RCC 7860 (cell line): ENCODE measurements around the gene MRPS11.
"Not testable (repeated sequence)": the region's sequence is repeated elsewhere in the genome, so short reads cannot be mapped to it uniquely, and the experiment has no call there.

Experiments used
- DNase-seq: peaks from one replicate; pipeline ENCODE4 v3.0.0-alpha.2; 2015; ENCODE audit warnings: low spot score
- FAIRE-seq: peaks from 2 replicates; lab custom pipeline; 2012; peaks lifted over from hg19 to GRCh38; lab: Jason Lieb, UNC

Gene MRPS11

DNA sequence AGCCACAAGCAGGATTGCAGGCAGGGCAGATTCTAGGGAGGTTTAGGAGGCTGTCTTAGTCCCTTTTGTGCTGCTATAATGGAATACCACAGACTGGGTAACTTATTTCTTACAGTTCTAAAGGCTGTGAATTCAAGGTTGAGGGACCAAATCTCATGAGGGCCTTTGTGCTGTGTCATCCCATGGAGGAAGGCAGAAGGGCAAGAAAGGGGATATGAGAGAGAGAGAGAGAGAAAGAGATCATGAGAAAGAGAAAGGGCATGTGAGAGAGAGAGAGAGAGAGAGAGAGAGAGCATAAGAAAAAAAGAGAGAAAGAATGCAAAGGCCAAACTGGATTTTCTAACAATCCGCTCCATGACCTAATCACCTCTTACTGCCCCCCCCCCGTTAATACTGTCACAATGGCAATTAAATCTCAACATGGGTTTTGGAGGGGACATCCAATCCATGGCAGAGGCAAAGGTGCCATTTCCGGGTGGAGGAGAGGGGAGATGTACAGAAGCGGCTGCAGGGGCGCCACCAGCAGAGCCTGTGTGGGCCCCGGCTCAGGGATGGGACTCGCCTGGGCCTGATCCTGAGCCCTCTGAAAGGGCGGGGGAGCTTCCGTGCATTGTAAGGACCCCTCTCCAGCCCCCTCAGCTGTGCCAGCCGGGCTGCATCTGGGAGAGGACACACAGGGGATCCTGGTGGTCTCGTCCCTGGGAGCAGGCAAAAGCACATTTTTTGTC lies 20.5 kb downstream of the MRPS11 start:
- DNase-seq, result no peak
- FAIRE-seq, result no peak

DNA sequence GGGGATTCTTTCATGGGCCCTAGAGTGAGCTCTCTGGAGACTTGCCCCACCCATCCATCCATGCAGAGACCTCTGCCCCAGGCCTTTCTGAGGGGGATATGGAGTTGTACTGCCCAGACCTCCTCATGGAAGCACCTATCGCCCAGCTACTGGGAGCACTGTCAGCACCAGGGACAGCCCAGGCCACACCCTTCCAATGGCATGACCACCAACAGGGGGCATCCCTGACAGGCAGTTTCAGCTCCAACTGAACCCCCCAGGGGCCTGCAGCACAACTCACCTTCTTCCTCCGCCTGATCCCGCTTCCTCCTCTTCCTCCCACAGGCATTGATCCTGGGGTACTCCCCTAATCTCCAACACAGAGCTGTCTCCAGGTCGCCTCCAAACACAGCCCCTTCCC lies 21.8 kb downstream of the MRPS11 start:
- FAIRE-seq (no peak), DNase-seq (no peak)

DNA sequence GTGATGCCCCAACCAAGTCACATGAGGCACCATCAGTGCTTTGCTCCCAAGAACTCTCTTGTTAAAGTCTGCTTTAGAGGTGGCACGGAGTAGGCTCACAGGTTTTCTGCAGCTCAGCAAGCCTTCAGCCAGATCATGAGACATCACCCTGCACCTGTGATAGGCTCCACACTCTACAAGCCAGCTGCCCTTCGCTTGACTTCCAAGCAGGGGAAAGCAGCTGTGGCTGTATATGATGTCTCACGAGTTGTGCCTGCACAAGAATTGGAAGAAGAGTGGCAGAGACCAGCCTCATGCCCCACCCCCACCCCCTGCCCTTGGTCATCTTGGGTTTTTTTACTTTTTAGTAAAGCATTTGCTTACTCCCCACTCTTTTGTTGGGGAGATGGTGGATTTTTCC lies 22.5 kb downstream of the MRPS11 start:
- DNase-seq, result no peak
- no peak for FAIRE-seq

DNA sequence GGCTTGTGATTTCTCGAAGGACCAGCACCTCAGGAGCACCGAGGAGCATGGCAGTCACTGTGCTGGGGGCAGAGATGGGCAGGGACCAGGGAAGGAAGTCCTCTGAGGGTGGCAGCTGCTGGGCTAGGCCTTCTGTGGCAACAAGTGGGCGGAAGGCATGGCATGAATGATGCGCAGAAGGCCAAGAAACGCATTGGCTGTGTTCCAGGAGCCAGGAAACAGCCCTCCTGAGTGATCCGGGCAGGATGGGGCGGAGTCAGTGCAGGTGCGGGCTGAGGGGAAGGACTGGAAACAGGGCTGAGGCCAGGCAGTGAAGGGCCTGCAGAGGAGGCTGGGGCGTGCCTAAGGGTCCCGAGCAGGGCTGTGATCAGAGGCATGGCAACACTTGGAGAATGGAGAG lies 23.6 kb downstream of the MRPS11 start:
- FAIRE-seq (no peak), DNase-seq (no peak)

DNA sequence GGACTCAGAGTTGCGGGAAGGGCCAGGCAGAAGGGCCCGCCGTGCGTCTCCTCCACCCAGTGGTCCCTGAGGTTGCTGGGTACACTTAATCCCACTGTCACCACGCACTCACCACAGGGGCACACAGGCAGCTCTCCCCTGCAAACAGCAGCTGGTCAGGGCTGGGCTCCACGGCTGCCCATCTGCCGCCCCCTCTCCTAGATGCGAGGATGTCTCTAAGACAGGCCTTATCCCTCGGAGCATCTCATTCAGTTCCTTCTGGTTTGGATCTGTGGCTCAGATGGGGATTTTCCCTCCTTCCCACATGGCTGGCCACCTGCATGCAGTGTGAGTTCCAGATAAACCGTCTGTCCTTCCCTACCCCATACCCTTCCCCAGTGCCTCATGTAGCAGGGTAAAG lies 26.3 kb downstream of the MRPS11 start:
- no peak for FAIRE-seq
- no peak for DNase-seq

DNA sequence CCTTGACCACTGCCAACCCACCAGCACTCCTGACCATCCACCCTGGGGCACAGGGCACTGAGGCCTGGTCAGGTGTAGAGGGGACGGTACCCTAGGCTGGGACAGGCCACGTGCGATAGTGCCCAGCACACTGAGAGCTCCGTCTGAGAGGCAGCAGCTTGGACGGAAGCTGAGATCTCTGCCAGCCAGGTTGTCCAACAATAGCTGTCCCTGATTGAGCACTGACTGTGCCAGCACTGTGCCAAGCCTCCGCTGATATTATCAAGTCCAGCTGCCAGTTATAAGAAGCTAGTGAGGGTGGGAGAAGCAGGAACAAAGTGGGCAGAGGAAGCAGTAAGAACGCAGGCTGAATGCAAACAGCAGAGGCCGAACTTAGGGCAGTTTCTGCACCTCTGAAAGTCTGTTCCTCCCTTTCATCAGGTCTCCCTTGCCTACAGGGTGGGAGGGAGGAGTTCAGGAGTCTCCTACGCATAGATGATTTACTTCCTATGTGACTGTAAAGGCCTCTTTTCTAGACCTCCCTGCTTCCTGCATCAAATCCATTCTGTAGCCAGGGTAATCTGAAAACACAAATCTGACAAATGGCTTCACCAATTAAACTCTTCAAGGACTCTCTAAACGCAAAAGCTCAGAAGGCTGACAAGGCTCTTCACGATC lies 29.7 kb downstream of the MRPS11 start:
- no peak for DNase-seq
- FAIRE-seq, result no peak

DNA sequence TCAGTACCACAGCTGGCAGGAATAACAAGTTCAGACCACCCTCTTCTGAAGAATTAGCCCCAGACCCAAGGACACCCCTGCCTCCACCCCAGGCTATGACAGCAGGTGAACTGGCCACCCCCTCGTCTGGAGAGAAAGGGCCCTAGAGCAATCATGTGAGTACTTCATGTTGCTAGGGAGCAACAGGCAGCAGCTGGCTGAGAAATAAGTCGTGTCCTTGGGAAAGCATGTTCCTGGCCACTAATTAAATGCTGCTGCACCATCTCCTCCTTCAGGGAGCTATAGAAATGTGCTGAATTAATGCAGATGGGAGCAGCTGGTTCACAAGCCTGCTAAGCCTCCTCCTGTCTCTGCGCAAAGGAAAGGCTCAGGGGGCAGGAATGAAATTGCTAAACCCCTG lies 31.5 kb downstream of the MRPS11 start:
- no peak for FAIRE-seq
- no peak for DNase-seq

DNA sequence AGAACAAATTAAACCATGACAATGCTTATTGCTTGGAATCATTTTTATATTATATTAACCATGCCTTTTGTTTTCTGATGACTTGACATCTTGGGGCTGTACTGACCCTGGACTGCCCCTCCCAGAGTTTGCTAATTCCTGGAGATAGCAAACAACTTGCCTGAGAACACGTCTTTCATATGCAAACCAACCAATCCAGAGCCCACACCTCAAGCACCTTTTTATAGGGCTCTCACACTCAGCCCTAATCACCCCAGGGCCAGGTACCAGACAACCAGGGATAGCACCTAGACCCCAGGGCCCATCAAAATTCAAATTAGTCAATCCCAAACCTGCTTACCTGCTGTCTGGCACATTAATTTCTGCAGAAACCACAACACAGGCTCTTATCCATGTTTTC lies 36.9 kb downstream of the MRPS11 start:
- DNase-seq (no peak), FAIRE-seq (no peak)

DNA sequence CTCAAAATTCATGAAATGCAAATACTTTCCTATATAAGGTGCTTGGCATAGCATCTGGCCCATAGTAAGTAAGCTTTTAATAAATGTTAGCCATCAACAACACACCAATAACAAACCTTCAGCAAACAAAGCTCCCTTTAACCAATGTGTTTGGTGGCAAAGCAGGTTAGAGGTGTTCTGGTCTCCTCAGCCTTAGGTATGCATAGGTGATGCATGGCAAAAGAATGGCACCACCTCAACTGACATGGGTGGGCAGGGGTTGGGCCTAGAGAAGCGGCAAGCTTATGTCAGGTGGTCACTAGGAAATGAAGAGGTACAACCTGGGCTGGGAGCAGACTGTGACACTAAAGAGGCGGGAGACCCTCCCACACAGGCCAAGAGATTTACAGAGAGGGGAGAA lies 38.2 kb downstream of the MRPS11 start:
- DNase-seq (no peak), FAIRE-seq (no peak)

DNA sequence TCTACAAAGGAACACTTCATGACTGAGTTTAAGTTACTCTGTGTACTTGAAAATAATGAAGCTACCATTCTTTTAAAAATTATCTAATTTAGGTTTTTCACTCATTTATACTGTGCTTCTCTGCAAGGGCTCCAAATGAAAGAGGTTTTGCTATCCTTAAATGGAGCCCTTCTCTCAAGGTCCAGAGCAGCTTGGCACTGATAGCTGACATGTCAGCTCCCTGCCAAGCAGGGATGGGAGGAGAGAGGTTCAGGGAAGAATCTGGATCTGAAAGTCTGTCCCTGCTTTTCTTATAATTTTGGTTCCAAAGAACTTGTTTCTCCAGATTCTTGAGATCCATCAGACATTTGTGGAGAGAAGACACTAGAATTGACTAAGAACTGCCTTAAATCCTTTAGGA lies 39.1 kb downstream of the MRPS11 start:
- FAIRE-seq, result no peak
- no peak for DNase-seq

DNA sequence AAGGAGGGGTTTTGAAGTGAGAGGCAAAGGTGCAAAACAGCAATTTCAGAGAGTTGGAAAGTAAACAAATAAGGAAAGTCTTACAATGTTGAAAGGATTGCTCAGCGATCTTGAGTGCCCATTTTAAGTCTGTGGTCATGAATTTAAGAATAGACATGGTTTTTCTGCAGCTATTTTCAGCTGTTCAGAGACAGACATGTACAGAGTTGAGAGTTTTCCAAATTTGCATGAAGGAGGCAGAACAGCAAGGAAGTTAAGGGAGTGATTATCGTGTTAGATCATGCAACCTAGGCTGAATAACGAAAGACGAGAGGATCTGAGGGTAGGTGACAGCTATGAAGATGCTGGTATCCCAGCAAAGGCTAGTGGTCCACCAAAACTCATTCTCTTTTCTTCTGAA lies 41.8 kb downstream of the MRPS11 start:
- FAIRE-seq (no peak), DNase-seq (no peak)

DNA sequence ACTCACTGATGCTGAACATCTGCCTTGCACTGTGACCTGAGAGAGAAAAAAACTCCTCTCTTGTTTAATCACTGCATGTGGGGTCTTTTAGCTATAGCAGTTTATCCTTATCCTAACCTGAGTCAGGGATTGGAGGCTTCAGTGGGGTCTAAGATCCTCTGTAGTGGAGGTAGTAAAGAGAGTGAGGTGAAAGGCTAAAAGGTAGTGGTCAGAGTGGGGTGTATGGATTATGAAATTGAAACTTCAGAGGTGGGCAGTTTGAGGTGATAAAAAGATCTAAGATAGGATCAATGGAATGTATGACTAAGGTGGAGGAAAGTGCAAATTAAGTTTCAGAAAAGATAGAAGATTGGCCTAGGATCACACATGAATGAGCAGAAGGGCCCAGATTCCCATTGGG lies 42.5 kb downstream of the MRPS11 start:
- FAIRE-seq (no peak), DNase-seq (no peak)

DNA sequence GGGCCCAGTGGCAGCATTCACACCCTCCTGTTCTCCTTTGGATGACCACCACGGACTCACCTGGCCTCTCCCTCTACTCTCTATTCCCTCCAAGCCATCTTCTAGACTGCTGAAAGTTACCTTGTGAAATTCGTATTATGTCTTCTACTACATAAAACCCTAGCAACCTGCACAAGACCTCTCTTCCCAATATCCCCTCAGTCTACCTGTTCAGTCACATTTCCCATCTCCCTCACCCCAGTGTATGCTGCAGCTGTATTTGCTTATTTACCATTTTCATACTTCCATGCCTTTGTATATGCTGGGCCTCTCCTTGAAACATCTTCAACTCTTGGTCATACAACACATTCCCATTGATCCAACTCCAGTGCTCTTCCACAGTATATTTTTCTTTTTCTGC lies 43.7 kb downstream of the MRPS11 start:
- FAIRE-seq, result no peak
- no peak for DNase-seq

DNA sequence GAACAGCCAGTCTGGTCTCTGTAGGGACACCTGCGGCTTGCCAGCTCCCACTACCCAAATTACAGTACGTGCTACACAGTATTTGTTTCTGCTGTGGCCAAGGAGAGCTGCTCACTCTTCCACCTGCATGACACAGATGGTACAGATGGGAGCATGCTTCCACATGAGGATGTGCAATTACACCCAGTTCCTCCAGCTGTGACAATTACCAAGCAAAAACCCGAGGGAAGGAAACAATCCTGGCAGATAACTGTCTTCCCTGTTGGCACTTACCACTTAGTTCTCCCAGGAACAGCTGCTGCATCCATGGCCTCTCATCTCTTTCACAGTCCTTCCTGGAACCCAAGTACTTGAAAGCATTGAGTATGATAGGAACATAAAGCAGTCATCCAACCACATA lies 44.6 kb downstream of the MRPS11 start:
- FAIRE-seq, result no peak
- no peak for DNase-seq

DNA sequence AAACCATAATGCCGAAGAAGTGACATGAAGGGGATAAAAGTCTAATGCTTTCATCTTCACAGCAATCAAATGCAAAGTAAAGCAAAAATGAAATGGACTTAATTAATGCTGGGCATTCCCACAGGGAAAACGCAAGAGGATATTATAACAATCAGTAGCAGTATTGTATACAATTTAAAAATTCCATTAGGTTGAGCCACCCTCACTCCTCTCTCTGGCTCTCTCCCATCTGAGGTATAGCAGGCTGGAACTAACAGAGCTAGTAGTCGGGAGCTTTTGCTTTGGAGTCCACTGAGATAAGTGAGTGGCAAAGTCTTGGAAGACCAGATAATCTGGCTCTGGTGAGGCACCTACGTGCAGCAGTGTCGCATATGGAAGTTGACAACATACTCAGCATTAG lies 45.1 kb downstream of the MRPS11 start:
- FAIRE-seq (no peak), DNase-seq (no peak)

DNA sequence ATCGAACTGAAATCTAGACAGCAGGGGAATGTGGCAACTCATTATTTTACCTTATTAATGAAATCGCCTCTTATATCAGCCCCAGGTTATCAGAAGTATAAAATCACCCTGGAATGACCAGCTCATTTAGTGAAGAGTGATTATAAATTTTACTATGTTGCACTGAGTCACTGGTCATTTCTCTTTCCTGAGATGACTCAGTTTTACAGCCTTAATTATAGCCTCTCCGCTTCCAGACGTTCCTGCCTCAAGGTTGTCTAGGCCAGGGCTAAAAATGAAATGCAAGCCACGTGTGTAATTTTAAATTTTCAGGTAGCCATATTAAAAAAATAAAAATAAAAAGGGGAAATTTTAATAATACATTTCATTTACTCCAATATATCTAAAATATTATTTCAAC lies 45.7 kb downstream of the MRPS11 start:
- no peak for FAIRE-seq
- DNase-seq, result no peak

DNA sequence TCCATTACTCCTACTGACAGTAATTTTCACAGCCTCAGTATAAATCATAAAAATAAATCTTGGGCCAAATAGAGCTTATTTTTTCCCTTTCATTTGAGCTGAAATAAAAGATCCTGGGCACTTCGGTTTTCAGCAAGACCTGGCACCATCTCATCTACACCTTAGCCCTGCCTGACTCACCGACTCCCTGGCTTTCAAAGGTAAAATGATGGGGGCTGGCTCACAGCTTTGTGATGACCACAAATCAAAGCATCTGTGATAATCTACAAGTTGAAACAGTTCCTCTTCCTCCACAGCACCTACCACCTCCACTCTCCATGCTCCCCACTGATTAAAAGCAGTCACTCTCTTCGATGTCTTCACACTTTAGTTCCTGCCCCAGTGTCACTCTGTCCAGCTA lies 51.4 kb downstream of the MRPS11 start:
- FAIRE-seq (no peak), DNase-seq (no peak)

DNA sequence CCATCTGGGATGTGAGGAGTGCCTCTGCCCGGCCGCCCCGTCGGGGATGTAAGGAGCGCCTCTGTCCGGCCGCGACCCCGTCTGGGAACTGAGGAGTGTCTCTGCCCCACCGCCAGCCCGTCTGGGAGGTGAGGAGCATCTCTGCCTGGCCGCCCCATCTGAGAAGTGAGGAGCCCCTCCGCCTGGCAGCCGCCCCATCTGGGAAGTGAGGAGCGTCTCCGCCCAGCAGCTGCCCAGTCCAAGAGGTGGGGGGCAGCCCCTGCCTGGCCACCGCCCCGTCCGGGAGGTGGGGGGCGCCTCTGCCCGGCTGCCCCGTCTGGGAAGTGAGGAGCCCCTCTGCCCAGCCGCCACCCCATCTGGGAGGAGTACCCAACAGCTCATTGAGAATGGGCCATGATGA lies 56.6 kb downstream of the MRPS11 start:
- FAIRE-seq, DNase-seq: not testable (repeated sequence)

DNA sequence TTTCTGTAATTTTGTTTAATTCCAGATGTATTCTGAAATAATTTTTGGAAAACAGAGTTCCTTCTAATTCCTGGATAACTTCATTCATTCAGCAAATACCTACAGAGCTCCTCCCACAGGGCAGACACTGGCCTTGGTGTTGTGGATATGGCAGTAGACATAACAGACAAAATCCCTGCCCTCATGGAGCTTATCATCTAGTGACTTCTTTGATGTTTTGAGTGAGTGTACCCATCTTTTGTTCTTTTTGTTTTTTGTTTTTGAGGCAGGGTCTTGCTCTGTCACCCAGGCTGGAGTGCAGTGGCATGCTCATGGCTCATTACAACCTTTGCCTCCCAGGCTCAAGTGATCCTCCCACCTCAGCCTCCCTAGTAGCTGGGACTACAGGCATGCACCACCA lies 57.9 kb downstream of the MRPS11 start:
- DNase-seq (no peak), FAIRE-seq (no peak)

DNA sequence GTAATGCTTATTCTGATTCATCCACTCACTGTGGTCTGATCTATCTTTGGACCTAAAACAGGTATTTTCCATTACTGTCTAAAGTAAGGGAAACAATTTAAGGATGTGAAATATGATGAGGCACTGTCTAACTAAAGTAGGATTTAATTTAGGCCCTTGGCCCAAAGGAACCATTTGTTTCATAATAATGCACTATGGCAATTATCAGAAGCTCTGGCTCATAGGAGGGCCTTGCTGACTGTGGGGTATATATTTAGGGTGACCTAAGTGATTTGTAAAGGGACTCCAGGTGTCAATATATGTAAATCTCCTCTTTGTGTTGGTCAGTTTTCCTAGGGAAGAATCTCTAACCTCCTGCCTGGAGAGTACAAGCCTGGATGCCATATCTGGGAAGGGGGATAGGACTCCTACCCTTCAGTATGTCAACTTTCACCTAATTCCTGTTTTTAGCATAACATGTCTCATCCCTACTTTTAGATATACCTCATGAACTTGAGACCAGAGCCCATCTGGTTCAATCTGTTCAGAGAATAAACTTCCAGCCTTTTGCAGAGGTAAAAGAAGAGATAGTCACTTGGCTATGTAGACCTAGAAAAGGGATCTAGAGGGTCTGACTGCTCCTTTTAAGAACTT lies 58.9 kb downstream of the MRPS11 start:
- DNase-seq (no peak), FAIRE-seq (no peak)

DNA sequence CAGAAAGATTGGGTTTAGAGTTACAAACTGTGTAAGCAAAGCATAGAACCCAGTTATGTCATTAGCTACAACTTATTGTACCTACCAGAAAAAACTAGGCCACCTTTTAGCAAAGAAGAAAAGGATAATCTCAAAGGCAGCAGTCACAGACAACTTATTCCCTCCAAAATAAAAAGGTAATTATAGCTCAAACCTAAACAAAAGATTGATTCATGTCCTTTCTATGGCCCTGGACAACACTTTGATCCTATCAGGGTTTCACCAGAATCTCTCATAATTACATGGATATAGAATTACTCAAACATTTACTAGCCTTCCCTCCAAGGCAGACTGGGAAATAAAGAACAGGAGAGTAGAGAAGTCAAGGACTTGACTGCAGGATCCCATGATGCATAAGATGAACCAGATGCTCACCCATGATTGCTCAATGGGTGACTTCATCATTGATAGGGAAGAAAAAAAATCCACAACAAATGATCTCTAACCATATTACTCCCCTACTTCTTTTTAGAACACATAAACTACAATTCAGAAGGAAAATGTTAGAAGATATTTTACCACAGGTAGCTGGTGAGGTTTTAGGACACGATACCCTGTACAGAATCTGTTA lies 61.6 kb downstream of the MRPS11 start:
- FAIRE-seq (no peak), DNase-seq (no peak)
